ENCODE measurements around the gene XYLT2.

Gene XYLT2

GRCh38 chr17:50361561-50362480 is 15.9 kb downstream of the XYLT2 start:
- DNase-seq (ENCODE audit: extremely low spot score), result peak; percentile 85
- peak; percentile 66 for TF ChIP-seq CTCF (IDR thresholded peaks at IDR 0.05; ENCODE audit: control extremely low read depth, extremely low read depth, low read depth, missing control alignments)
- CTCF ChIA-PET, result interaction anchor here (0.7 to 5.6 kb wide), 32 partner anchors 9 to 268 kb away, joined by 3 to 66 read pairs (median 4); partner anchors contain the start of genes ACSF2, COL1A1, EME1 and LRRC59
- POLR2A ChIA-PET, result interaction anchor here (0.6 to 0.8 kb wide), 2 partner anchors 10 kb away, joined by 4 to 8 read pairs; no protein-coding TSS in a partner anchor

GRCh38 chr17:50362661-50363060 is 16.7 kb downstream of the XYLT2 start:
- CTCF ChIA-PET, result interaction anchor here (0.7 to 5.6 kb wide), 29 partner anchors 9 to 267 kb away, joined by 3 to 66 read pairs (median 5); partner anchors contain the start of genes ACSF2, COL1A1, EME1 and LRRC59
- POLR2A ChIA-PET, result interaction anchor here (0.8 kb wide), 1 partner anchor 10 kb away, joined by 4 read pairs; no protein-coding TSS in a partner anchor
- TF ChIP-seq CTCF (IDR thresholded peaks at IDR 0.05; ENCODE audit: control extremely low read depth, extremely low read depth, low read depth, missing control alignments), result no peak
- no peak for DNase-seq (ENCODE audit: extremely low spot score)

- no peak for TF ChIP-seq CTCF (IDR thresholded peaks at IDR 0.05; ENCODE audit: control extremely low read depth, extremely low read depth, low read depth, missing control alignments)
- ChIA-PET CTCF (interaction anchor here (0.9 to 5.6 kb wide), 12 partner anchors 8 to 162 kb away, joined by 3 to 66 read pairs (median 13); partner anchors contain the start of genes ACSF2, COL1A1, EME1 and LRRC59), POLR2A (no interaction called here)
- no peak for DNase-seq (ENCODE audit: extremely low spot score)
Observed at GRCh38 chr17:50363217-50364060, 17.5 kb downstream of the XYLT2 start.

- TF ChIP-seq CTCF (IDR thresholded peaks at IDR 0.05; ENCODE audit: control extremely low read depth, extremely low read depth, low read depth, missing control alignments), result no peak
- POLR2A ChIA-PET, result no interaction called here
- no peak for DNase-seq (ENCODE audit: extremely low spot score)
- CTCF ChIA-PET, result interaction anchor here (0.7 to 3.5 kb wide), 5 partner anchors 33 to 164 kb away, joined by 3 to 59 read pairs (median 13); partner anchors contain the start of genes COL1A1 and LRRC59
Observed at GRCh38 chr17:50364061-50364458, 18.1 kb downstream of the XYLT2 start.

- no peak for TF ChIP-seq CTCF (IDR thresholded peaks at IDR 0.05; ENCODE audit: control extremely low read depth, extremely low read depth, low read depth, missing control alignments)
- ChIA-PET CTCF (interaction anchor here (0.7 to 2.9 kb wide), 3 partner anchors 33 to 165 kb away, joined by 3 to 18 read pairs (median 3); partner anchors contain the start of gene LRRC59), POLR2A (interaction anchor here (1.1 kb wide), 1 partner anchor 9 kb away, joined by 4 read pairs; no protein-coding TSS in a partner anchor)
- DNase-seq (ENCODE audit: extremely low spot score), result no peak
Observed at GRCh38 chr17:50364715-50365114, 18.8 kb downstream of the XYLT2 start.
